GM12874 (cell line): ENCODE data around the gene NOP53.
A peak's percentile ranks its signal among the peaks of the same experiment; 100 is the strongest.

ENCODE experiments used
- TF ChIP-seq, protein P1 (sequence below): IDR thresholded peaks from 2 replicates; pipeline ENCODE4 v1.5.1; 2011; ENCODE audit warnings: low read depth, mild to moderate bottlenecking, control low read depth, low read length, moderate library complexity; ENCODE audit not compliant: insufficient read depth

NOP53 gene

DNA sequence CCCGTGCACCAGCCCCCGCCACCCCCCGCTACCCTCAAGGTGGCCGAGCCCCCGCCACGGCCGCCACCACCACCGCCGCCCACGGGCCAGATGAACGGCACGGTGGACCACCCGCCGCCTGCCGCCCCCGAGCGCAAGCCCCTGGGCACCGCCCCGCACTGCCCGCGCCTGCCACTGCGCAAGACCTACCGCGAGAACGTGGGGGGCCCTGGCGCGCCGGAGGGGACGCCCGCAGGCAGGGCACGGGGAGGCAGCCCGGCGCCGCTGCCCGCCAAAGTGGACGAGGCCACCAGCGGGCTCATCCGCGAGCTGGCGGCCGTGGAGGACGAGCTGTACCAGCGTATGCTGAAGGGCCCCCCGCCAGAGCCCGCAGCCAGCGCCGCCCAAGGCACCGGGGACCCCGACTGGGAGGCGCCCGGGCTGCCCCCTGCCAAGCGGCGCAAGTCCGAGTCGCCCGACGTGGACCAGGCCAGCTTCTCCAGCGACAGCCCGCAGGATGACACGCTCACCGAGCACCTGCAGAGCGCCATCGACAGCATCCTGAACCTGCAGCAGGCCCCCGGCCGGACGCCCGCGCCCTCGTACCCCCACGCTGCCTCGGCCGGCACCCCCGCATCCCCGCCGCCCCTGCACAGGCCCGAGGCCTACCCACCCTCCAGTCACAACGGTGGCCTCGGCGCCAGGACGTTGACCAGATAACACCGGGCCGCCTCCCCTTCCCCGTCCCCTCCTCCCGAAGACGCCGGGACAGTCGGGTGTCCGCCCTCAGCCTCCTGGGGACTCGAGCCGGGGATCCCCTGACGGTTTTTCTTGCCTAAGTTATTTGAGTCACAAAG is 43.4 kb upstream of the NOP53 start:
- TF ChIP-seq, protein P1, sequence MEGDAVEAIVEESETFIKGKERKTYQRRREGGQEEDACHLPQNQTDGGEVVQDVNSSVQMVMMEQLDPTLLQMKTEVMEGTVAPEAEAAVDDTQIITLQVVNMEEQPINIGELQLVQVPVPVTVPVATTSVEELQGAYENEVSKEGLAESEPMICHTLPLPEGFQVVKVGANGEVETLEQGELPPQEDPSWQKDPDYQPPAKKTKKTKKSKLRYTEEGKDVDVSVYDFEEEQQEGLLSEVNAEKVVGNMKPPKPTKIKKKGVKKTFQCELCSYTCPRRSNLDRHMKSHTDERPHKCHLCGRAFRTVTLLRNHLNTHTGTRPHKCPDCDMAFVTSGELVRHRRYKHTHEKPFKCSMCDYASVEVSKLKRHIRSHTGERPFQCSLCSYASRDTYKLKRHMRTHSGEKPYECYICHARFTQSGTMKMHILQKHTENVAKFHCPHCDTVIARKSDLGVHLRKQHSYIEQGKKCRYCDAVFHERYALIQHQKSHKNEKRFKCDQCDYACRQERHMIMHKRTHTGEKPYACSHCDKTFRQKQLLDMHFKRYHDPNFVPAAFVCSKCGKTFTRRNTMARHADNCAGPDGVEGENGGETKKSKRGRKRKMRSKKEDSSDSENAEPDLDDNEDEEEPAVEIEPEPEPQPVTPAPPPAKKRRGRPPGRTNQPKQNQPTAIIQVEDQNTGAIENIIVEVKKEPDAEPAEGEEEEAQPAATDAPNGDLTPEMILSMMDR = no peak

DNA sequence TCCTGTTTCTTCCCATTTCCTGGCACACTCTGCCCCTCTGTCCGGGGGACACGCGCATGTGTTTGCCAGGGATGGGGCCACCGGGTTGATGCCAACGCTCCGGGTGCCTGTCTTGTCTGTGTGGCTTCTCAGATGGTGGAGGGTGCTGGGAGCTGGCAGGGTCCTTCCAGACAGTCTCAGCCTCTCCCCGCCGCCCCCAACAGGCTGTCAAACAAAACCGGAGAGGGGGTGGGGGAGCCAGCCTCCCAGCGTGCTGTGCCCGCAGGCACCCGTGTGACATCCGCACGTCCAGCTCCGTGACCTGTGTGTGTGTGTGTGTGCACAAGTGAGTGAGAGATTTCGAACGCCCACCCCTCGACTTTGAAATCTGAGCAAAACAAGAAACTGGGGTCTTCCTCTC is 42.7 kb upstream of the NOP53 start:
- TF ChIP-seq, protein P1 = no peak

DNA sequence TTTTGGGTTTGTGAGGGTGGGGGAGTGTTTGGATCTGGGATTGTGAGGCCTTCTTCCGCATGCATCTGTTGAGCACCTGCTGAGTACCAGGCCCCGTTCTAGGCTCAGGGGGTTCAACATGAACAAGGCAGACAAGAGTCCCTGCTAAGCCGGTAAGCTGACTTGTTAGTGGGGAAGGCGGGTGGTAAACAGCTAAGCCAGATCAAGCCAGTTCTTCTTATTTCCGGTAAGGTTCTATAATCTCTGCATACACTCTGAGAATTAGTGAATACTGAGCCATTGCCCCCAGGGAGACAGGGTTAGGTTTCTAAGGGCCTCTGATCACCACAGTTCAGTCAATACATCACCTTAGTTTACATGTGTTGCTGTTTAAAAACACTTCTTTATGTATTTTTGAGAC is 42.0 kb upstream of the NOP53 start:
- TF ChIP-seq, protein P1 = no peak

DNA sequence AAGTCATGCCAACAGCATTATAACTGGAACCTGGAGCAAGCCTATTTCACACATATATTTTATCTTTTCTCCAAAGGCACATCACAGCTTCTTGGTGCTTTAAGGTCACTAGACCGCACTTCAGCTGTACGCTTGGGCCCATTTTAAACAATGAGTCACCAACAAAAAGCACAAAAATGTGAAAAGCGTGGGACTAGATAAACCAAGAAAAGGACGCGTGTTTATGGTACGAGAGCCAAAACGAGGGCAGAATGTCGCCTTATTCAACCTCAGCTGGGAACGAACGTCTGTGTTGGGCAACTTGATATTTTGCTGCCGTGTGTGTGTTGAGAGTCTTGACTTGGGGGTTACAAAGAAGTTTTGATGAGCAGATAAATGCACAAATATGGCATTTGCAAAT is 41.3 kb upstream of the NOP53 start:
- TF ChIP-seq, protein P1 = no peak

DNA sequence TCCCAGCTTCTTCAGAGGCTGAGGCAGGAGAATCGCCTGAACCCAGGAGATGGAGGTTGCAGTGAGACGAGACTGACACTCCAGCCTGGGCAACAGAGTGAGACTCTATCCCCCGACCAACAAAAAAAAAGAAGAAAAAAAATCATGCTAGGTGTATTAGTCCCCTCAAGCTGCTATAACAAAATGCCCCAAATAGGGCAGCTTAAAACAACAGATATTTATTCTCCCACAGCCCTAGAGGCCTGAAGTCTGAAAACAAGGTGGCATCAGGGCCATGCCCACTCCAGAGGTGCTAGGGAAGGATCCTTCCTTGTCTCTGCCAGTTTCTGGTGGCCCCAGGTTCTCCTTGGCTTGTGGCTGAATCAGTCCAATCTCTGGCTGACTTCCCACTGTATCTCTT is 40.7 kb upstream of the NOP53 start:
- TF ChIP-seq, protein P1 = no peak

DNA sequence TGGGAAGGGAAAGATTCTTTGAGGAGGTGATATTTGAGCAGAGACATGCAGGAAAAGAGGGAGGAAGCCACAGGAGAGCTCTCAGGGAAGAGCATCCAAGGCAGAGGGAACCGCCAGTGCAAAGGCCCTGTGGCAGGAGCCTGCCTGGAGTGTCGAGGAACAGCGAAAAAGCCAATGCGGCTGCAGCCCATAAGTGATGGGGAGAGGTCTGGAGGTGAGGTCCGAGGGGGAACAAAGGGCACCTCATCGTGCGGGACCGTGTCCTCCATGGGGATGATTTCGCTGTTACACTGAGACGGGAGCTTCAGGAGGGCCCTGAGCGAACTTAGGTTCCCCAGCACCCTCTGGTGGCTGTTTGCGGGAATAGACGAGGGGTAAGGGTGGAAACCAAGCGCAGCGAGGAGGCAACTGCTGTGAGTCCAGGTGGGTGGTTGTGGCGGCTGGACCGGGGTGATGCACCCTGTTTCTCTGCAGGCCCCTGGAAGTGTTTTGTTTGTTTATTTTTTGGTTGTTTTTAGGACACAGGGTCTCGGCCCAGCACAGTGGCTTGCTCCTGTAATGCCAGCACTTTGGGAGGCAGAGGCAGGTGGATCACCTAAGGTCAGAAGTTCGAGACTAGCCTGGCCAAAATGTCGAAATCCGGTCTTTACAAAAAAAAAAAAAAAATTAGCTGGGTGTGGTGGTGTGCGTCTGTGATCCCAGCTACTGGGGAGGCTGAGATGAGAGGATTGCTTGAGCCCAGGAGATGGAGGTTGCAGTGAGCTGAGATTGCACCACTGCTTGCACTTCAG is 38.0 kb upstream of the NOP53 start:
- TF ChIP-seq, protein P1 = peak; percentile 91

DNA sequence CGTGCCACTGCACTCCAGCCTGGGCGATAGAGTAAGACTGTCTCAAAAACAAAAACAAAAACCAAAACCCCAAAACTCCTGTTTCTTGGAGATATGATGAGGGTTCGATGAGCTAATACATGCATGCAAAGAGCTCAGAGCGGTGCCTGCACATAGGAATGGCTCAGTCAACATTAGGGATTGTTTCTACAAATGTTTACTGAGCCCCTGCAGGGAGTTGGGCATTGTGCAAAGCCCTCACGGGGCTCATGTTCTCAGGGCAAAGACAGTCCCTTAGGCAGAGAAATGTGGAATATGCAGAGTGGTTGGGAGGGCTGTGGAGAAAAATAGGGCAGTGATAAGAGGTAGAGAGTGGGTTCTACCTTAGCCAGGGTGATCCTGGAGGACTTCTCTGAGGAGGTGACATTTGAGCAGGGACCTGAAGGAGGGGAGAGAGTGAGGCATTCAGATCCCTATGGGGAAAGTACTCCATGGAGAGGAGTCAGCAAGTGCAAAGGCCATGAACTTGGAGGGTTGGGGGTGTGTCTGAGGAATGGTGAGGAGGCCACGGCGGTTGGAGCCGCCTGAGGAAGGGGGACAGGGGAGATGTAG is 33.6 kb upstream of the NOP53 start:
- TF ChIP-seq, protein P1 = no peak
